ENCODE data around the gene CD52. TPM values are rescaled to one million over a fixed set of nuclear protein-coding genes. Genes with fewer than 3 reads are reported as not detected.
A peak's percentile ranks its signal among the peaks of the same experiment; 100 is the strongest.
"Not testable (repeated sequence)": the region's sequence is repeated elsewhere in the genome, so short reads cannot be mapped to it uniquely, and the experiment has no call there.

The CD52 gene
- total RNA-seq, 2 donors from 2014 or later, result 5.5 to 14.3 TPM

GRCh38 chr1:26295194-26296138 lies 22.3 kb upstream of the CD52 start:
- ATAC-seq (no peak), DNase-seq (no peak)
- intact Hi-C loops (cut with DNase I), result no loop called here

DNA sequence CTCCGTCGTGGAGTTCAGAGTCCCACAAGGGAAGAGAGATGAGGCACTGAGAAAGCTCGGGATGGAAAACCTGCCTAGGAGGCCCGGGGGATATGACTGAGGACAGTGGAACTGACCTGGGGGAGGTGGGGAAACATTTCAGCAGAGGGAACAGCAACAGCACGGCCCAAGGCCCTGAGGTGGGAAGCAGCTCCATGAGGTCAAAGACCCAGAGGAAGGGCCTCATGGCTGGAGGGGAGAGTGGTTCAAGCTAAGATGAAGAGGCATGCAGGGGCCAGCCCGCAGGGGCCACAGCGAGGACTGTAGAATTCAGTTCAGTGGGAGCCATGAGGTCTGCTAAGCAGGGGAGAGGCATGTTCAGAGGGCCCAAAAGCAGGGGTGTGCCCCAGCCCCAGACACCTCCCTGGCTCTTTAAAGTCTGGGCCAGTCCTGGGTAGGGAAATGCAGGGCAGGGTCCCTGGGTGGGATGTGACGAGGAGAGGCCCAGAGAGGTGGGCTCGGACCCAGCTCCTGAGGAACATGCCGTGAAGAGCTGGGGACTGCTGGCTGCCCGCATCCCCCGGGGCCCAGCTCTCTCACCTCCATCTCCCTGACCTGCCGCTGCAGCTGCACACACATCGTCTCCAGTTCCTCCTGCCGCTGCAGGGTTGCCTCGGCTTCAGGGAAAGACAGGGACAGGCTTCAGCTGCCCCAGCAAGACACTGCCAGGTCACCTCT lies 21.3 kb upstream of the CD52 start:
- DNase-seq, result no peak
- no peak for ATAC-seq
- intact Hi-C loops (cut with DNase I), result no loop called here

- intact Hi-C loops (cut with DNase I), result no loop called here
- no peak for ATAC-seq
- no peak for DNase-seq
Measured at GRCh38 chr1:26297057-26297790, 20.5 kb upstream of the CD52 start.

DNA sequence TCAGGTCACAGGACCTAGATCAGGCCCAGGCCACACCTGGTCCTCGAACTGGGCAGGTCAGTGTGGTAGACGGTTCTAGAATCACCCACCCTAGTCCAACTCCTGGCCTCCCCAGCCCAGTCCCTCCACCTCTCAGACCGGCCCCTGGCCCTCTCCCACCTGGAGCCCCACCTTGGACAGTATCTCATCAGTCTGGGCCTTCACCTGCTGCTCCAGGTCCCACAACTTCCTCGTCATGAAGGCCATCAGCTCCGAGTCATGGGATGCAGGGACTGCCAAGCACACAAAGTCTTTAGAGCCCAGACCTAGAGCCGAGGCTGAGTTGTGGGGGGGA lies 20.0 kb upstream of the CD52 start:
- ATAC-seq, result no peak
- intact Hi-C loops (cut with DNase I), result no loop called here
- DNase-seq, result no peak

- DNase-seq (no peak), ATAC-seq (no peak)
- intact Hi-C loops (cut with DNase I), result no loop called here
Measured at GRCh38 chr1:26300578-26301275, 17.0 kb upstream of the CD52 start.

DNA sequence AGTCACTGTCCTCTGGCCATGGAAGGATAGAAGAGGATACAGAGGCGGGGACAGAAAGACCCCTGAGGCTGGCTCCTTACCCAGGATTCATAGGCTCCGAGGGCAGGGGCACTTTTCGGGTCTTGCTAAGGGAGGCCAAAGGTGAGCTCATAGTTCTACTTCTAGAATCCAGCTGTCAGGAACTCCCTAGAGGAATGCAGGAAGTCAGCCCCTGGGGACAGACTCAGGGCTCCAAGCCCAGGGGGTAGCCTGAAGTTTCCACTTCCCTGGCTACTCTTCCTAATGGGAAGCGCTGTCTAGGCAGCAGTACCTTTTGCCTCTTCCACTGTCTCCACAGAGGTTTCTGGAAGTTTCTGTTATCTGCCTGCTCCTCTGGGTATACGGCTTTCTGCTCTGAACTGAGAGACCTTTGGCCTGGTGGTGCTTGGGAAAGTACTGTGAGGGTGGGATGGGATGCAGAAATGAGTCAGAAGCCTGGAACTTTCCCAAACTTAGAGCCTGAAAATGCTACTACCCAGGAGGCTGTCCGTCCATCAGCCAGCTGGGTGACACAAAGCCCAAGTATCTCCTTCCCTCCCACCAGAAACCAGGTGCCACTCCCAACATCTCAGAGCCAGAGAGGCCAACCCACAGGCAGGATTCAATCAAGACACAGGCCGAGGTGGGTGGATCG lies 14.9 kb upstream of the CD52 start:
- DNase-seq (no peak), ATAC-seq (peak in 1 of 2 donors; percentile 32)
- intact Hi-C loops (cut with DNase I), result no loop called here

DNA sequence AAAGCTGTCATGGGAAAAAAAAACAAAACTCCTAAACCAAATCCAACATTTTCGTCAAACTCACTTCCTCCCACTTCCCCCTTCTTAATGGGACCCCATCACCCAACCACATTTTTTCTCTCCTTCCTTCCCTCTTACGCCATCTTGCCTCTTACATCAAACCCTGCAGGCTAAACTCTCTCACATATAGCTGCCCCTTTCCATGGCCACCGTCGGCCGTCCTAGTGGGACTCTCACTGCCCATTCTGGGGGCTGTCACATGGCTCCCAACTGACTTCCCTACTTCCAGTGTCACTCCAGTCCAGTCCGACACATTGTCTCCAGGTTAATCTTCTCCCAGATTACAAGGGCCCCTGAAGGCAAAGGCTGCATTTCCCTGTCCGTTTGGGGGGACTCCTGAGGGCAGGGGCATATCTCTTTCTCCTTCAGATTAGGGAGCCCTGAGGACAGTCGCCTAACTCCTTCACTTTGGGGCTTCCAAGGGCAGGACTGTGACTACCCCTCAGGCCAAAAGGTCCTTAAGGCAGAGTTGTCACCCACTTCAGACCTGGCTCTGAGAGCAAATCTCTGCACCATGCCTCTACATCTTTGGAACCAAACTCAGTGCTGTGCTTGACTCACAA lies 12.0 kb upstream of the CD52 start:
- no peak for ATAC-seq
- DNase-seq, result no peak
- intact Hi-C loops (cut with DNase I), result no loop called here

- peak; percentile 98 to 99 for ATAC-seq
- intact Hi-C loops (cut with DNase I), result no loop called here
- DNase-seq, result peak; percentile 93
Measured at GRCh38 chr1:26306290-26307229, 11.2 kb upstream of the CD52 start, which contains the start of gene UBXN11. Gene UBXN11 (minus strand): TSS chr1:26306636. CDS start chr1:26302883, 3,753 bp downstream.

- intact Hi-C loops (cut with DNase I), result no loop called here
- no peak for ATAC-seq
Measured at GRCh38 chr1:26307363-26307781, 10.4 kb upstream of the CD52 start.

GRCh38 chr1:26307966-26308899 lies 9.5 kb upstream of the CD52 start:
- ATAC-seq; intact Hi-C loops (cut with DNase I); DNase-seq: not testable (repeated sequence)

More at GRCh38 chr1:26307363-26307781, 10.4 kb upstream of the CD52 start:
- no peak for DNase-seq

DNA sequence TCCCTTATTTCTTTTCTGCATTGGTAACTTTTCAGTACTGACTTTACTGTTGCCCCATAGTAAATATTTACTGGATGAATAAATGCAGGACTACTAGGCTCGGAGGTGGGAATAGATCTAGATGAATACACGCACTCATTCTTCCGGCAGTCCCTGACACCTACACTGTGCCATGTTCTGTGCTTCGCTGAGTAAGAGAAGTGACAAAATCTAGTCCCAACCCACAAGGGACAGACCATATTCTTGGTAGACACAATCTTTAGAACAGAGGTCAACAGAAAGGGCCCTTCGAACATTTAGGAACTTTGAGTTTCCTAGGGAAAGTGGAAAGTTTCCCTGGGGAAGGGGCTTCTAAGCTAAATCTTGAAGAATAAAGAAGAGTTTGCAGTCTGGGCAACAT lies 3.3 kb upstream of the CD52 start:
- no peak for ATAC-seq
- DNase-seq, result no peak

GRCh38 chr1:26315874-26316850 lies 1.6 kb upstream of the CD52 start:
- ATAC-seq (no peak), DNase-seq (no peak)
- intact Hi-C loops (cut with DNase I), result no loop called here

More for the DNA sequence above, 3.3 kb upstream of the CD52 start:
- intact Hi-C loops (cut with DNase I), result no loop called here

GRCh38 chr1:26317146-26317545 lies 612 bp upstream of the CD52 start:
- intact Hi-C loops (cut with DNase I), result no loop called here
- DNase-seq (no peak), ATAC-seq (no peak)

GRCh38 chr1:26318338-26319064 lies 743 bp downstream of the CD52 start:
- peak in 1 of 2 donors; percentile 22 for ATAC-seq
- intact Hi-C loops (cut with DNase I), result no loop called here
- no peak for DNase-seq
